NCI-H146 treated with DMSO at 0.1 percent for 48 hours (cell line): Measurements from ENCODE around the gene PCIF1.
A peak's percentile ranks its signal among the peaks of the same experiment; 100 is the strongest.

Experiments used
- DNase-seq: peaks from one replicate; lab custom pipeline; 2025; ENCODE audit not compliant: unreplicated experiment; lab: John Stamatoyannopoulos, UW

PCIF1 gene

DNA sequence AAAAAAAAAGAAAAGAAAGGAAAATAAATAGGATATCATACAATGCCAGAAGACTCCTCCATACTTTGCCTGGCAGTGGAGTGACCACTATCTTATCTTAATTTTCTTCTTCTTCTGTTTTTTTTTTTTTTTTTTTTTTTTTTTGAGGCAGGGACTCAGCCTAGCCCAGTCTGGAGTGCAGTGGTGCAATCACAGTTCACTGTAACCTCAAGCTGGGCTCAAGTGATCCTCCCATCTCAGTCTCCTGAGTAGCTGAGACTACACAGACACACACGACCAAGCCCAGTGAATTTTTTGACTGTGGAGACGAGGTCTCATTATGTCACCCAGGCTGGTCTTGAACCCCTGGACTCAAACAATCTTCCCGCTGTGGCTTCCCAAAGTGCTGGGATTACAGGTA, 57.1 kb downstream of the PCIF1 start:
- DNase-seq, result no peak

GRCh38 chr20:45993197-45993951, 58.9 kb downstream of the PCIF1 start:
- no peak for DNase-seq

DNA sequence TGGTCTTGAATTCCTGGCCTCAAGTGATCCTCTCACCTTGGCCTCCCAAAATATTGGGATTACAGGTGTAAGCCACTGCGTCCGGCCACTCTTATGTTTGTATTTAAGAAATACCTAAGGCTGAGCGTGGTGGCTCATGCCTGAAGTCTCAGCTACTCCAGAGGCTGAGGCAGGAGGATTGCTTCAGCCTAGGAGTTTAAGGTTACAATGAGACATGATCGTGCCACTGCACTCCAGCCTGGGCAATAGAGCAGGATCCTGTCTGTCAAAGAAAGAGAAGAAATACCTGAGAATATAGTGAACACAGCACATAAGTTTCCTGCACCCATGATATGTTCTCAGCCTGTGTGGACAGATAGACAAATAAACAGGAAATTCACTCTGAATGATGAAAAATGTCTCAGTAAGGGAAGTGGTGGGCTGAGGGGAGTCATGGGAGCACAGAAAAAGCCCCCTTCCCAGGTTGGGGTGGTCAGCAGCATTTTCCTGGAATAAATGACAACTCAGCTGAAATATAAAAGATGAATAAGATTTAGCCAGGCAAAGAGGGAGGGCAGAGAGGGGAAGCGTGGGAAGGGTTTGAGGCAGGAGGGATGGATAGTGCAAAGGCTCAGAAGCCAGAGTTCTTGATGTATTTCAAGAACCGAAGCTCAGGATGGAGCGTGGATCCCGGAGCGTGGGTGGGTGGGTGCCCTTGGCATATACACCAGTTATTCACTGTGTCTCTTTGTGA, 60.4 kb downstream of the PCIF1 start:
- DNase-seq, result no peak

DNA sequence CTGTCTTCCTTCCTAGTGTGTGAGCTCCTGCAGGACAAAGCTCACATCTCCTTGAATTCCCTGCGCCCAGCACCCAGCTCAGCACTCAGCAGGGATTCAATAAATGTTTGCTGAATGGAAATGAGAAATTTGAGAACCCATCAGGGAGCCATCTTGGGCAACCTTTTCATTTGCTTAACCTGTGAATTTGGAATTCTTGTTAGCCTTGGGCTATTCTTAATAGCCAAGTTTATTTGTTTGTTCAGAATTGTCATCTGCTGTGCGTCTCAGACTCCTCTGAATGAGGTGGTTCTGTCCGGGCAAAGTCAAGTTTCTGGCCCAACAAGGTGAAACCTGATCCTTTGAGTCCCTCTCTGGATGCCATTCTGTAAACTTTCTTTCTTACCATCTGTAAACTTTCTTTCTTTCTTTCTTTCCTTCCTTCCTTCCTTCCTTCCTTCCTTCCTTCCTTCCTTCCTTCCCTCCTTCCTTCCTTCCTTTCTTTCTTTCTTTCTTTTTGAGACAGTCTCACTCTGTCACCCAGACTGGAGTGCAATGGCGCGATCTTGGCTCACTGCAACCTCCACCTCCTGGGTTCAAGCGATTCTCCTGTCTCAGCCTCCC, 61.1 kb downstream of the PCIF1 start:
- peak; percentile 21 for DNase-seq

- DNase-seq, result no peak
Observed at GRCh38 chr20:45997187-45997586, 62.7 kb downstream of the PCIF1 start.
